Activated CD8-positive, alpha-beta memory T cell treated with anti-CD3 and anti-CD28 coated beads, Interleukin-2, amount 50 U/mL, for 4 hours (primary cell): ENCODE results near the gene DACT1.
A peak's percentile ranks its signal among the peaks of the same experiment; 100 is the strongest.

Experiments
- DNase-seq: peaks from one replicate; pipeline ENCODE4 v3.0.0-alpha.2; 2020

The DACT1 gene

GRCh38 chr14:58636129-58636528 lies 1.6 kb upstream of the DACT1 start:
- no peak for DNase-seq

GRCh38 chr14:58637040-58637390 lies 747 bp upstream of the DACT1 start:
- DNase-seq: peak; percentile 18

- DNase-seq: no peak
These were observed 752 bp downstream of the DACT1 start for GRCh38 chr14:58638231-58639197.

DNA sequence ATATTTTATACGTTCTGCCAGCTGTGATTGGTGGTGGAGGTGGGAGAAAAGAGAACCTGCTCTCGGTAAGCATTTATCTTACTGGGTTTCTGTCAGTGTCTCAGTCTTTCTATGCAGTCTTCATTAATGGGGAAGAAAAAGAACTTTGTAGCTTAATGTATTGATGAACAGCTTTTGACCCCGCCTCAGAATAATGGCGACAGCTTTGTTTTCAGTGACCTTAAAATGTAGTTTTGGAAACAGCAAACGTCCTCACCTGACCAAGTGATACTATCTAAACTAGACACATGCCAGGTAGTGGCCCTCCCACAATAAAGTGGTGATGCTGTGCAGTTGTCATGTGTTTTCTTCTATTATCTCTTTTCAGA lies 1.4 kb downstream of the DACT1 start:
- no peak for DNase-seq

DNA sequence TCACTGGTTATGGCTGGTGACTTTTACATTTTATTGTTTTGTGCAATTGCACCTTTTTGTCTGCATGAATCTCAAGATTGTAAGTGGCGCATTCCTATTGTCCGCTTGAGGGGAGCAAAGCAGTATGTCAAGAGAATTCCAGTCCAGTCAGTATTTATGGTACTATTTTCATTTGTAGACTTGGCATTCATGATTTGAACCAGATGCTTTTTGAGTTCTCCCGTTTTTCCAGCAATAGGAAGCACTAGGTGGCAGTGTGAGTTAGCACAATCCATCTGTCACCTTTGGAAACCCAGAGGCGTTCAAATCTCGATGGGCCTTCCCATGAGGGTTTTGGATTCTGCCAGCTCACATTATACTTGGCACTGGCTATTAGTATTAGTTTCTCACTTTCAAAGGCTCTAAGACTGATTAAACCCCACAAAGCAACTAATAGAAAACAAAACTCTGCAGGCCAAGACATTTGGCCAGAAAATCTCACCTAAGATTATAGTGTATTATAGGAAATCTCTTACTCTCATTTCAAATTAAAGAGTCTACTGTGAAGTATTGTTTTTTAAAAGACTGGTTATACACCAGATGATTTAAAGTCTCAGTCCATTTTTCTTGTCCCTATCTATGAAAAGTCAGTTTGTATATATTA lies 2.2 kb downstream of the DACT1 start:
- no peak for DNase-seq

DNA sequence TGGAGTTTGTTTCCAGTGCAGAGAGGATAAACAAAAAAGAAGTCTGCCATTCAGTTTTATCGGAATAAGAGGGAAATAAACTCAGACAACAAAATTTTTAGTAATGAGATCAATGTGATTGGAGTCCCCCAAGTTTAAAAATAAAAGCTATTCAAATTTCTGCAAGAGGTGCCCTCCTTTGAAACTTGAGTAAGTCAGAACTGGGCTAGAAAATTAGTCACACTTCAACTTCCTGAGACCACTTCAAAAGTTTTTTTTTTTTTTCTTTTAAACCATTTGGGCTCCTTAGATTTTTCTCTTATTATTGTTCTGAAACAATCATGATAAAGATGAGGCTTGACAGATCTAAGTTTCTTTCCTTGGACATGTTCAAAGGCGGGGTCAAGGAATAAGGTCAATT lies 3.2 kb downstream of the DACT1 start:
- no peak for DNase-seq

DNA sequence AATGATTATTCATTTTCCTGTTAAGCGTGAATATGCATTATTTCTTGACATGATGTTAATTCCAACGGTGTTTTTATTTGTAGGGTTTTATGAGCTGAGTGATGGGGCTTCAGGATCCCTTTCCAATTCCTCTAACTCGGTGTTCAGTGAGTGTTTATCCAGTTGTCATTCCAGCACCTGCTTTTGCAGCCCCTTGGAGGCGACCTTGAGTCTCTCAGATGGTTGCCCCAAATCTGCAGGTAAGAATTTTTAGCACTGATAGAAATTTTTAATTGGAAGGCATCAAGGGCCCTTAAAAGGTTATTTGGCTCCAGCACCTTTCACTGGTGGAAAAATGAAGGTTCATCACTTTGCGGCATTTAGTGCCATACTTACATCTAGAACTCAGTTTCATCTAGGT lies 3.7 kb downstream of the DACT1 start:
- no peak for DNase-seq

DNA sequence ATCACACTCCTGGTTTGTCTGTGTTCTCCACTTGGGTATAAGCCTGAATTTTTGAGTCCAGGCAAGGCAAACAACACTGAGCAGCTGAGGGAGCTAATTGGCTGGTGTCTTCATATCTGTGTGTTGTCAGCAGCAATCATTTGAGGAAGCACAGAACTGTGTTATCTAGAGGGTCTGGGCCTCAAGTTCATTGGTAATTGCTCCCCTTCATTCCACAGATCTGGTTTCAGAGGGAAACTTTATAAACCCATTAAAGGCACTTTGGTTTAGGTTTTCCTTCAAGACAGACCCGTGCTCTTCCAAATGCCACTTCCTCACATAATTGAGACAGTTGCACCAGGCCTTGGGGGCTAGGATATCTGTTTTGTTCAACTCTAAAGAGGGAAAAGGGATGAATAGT lies 5.6 kb downstream of the DACT1 start:
- no peak for DNase-seq

DNA sequence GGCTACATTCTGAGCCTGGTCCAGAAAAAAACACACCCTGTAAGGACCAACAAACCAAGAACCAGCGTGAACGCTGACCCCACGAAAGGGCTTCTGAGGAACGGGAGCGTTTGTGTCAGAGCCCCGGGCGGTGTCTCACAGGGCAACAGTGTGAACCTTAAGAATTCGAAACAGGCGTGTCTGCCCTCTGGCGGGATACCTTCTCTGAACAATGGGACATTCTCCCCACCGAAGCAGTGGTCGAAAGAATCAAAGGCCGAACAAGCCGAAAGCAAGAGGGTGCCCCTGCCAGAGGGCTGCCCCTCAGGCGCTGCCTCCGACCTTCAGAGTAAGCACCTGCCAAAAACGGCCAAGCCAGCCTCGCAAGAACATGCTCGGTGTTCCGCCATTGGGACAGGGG lies 7.9 kb downstream of the DACT1 start:
- no peak for DNase-seq

GRCh38 chr14:58646479-58646878 lies 8.7 kb downstream of the DACT1 start:
- DNase-seq: no peak

DNA sequence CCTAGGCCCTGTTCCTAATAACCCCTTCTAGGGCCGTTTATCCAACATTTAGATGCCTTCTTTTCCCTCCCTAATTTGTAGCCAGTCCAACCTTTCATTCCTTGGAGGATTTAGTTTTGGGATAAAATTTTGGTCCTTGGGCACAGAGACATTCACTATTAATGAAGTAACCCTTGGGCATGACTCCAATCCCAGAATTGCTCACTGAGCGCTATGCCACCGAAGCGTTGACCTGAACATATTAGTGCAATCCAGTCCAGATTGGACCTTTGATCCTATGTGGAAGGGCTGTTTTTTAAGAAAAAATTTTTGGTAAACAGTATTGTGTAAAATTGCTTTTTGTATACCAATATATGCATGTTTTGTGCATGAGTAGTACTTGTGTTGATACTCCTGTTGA lies 10.0 kb downstream of the DACT1 start:
- no peak for DNase-seq

GRCh38 chr14:58650857-58651256 lies 13.1 kb downstream of the DACT1 start:
- no peak for DNase-seq

- DNase-seq: no peak
These were observed 19.1 kb downstream of the DACT1 start for GRCh38 chr14:58656671-58657411.

DNA sequence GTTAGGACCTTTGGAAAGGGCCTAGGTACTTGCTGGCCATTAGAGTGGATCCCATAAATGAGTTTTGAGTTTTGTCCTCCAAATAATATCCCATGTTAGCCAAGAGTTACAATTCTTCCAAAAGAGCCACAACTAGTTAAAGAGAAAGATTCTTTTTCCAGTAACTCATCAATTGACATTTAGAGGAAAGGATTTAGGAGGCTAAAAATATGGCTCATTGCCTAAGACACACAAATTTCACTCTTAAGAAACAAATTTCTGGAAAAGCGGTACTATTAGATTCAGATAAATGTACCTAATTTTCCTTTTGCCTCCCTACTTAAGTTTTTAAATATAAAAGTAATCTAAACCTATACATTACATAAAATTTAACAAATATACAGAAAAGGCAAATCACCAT lies 21.3 kb downstream of the DACT1 start:
- DNase-seq: no peak

- no peak for DNase-seq
These were observed 22.1 kb downstream of the DACT1 start for GRCh38 chr14:58659846-58660245.

DNA sequence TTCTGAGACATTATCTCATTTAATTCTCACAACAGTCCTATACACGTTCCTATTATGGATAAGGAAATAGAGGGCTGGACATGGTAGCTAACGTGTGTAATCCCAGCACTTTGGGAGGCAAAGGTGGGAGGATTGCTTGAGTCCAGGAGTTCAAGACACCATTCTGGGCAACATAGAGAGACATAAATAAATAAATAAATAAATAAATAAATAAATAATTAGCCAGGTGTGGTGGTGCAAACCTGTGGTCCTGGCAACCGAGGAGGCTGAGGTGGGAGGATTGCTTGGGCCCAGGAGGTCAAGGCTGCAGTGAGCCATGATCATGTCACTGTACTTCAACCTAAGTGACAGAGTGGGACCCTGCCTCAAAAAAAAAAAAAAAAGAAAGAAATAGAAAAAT lies 22.6 kb downstream of the DACT1 start:
- DNase-seq: no peak

DNA sequence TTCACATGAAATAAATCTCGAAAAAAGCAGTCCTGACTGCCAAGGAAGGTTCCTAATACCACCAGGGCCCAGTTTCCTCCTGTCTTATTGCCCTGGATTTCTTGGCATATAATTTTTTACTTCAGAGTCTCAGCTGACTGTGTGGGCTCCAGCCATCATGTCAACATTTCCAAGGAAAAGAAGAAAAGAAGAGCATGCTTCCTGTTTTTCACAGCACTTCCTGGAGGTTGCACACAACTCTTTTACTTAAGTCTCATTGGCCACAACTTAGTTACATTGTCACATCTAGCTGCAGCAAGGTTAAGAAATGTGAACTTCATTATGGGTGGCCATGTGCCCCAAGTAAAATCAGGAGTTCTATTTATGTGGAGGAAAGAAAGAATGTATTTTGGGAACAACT lies 24.3 kb downstream of the DACT1 start:
- no peak for DNase-seq

- no peak for DNase-seq
These were observed 25.0 kb downstream of the DACT1 start for GRCh38 chr14:58662759-58663158.

DNA sequence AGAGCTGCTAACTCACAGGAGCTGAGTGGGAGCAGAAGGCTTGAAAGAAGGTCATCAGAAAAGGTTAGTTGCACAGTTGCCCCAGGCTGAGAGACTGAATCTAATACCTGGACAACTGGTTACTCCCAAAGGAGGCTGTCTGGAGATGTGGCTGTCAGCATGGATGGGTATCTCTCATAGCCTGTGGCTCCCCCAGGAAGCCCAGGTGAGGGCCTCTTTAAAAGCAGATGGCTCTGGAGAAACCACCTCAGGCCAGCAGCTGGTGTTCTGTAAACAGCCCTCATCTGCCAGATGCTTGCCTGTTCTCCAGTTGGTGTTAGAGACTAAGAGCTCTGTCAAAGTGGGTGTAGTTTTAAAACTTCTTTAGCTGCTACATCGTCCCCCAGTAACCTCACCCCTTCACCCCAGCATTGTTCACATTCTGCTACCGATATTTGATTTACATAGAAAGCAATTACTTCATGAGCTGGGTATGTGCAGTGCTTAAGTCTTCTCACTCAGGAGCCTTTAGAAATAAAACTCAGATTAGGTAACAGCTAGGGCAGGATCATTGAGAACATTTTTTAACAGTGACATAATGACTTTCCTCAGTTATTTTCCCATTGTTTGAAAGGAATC lies 25.8 kb downstream of the DACT1 start:
- no peak for DNase-seq

DNA sequence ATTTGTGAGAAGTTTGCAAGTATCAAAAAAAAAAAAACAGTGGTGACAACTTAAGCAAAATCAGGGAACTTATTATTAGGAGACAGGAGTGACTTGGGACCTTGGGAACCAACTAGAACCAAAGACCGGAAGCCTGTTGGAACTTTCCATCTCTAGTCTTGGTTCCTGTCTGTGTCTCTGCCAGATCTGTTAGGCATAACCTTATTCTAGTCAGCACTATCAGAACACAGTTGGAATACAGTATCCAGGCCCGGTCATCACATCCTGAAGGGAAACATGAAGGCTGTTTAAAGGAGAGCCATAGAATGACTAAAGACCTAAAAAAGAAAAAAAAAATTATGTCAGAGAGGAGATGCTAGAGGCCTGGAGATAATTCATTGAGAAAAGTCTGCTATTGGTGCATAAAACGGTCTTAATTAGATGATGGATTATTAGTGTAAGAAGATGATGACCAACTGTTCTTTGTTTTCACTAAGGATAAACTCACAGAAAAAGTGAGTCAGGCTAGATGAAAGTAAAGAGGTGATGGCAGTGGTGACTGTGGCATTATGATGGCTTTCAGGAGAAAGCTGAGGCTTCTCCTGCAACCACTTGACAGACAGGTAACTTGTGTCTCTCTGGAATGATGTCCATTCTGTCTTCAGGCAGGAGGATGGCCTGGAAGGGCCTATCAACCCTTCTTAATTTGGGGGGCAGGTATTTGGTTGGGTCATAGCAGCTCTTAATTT lies 28.2 kb downstream of the DACT1 start:
- DNase-seq: no peak

GRCh38 chr14:58666737-58667136 lies 29.0 kb downstream of the DACT1 start:
- no peak for DNase-seq

GRCh38 chr14:58667900-58668299 lies 30.1 kb downstream of the DACT1 start:
- DNase-seq: no peak
